ENCODE results near the gene GPR161. TPM values are rescaled to one million over a fixed set of nuclear protein-coding genes. Genes with fewer than 3 reads are reported as not detected.
A peak's percentile ranks its signal among the peaks of the same experiment; 100 is the strongest.

Gene GPR161
- total RNA-seq, 1 experiment from 2014 or later = 2.4 TPM

DNA sequence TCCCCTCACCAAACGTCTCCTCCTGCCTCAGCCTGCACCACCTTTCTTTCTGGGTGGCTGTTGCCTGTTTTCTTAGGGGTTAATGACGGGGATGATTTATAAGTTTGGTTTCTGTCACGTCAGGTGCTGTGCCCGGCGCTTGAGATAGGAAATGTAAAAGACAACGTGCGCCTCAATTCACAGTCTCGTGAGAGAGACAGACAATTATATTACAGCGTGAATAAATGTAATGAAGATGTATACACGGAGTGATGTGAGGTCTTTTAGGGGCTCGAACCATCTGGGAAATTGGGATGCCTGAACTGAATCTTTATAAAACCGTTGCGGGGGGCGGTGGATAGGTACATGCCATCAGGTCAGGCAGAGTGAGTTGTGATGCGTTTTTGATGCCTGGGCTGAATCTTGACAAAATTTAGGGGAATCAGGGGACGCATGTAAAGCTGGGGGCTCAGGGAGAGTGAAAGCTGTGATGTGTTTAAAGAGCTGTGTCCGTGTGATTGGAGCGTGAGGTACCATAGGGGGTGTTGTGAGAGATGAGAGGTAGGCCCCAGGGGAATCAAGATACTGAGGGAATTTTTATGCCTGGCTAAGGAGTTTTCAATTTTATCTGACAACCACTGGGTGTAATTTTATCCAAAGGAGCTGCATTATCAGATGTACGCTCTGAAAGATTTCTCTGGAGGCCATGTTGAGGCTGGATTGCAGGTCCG lies 42.9 kb upstream of the GPR161 start:
- POLR2A ChIA-PET = no interaction called here
- ATAC-seq = no peak
- CTCF ChIA-PET = interaction anchor here (0.6 kb wide), 1 partner anchor 66 kb away, joined by 5 read pairs; no protein-coding TSS in a partner anchor

DNA sequence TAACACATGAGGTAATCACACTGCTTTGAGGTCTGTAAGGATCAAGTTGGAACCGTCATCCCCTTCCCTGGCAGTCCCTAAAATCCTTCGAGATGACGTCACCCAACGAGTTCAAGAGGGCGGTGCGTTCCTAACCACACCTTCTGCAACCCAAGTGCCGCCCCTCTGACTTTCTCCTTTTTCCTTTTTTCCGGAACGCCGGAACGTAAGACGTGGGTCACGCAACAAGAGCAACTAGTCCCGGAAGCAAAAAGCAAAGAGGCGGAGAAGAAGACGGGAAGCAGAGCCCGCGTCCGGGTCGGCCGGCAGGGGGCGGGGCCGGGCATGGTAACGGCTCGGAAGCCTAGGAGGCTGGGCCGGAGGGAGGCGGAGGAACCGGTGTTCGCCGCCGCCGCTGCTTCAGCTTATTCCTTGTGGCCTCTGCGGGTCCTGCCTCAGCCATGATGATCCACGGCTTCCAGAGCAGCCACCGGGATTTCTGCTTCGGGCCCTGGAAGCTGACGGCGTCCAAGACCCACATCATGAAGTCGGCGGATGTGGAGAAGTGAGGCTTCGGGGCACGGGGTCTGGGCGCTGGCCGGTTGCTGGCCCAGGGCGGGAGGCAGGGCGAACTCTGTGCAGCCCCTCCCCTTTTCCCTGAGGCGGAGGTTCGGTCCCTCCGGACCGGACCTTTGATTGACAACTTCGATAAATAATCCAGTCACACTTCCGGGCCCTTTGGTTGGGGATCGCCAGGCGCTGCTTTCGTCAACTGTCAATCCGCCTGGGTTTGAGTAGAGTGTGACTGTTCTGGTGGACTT lies 42.1 kb upstream of the GPR161 start, which contains the start of gene TIPRL:
TSS of gene TIPRL (plus strand) at position 325 of the 800 bp plus-strand sequence. CDS start at position 441, 116 bp downstream.
- Histone ChIP-seq H3K27me3 (ENCODE audit: control insufficient read depth, insufficient read depth, low read length) (no peaks in the 10 kb centered on the region), H3K27ac (ENCODE audit: low read length) (peak within 1 kb of the TSS; percentile 97), H3K36me3 (ENCODE audit: control insufficient read depth, insufficient read depth, low read length) (peaks cover 6% of the 10 kb centered on the region; the same call in 1 of the 2 replicates), H3K4me3 (ENCODE audit: low read depth in 2 of 2, low read length in 2 of 2) (peak within 1 kb of the TSS; percentile 92 to 100), H3K9me3 (ENCODE audit: control insufficient read depth, insufficient read depth, low read depth, low read length) (no peaks in the 10 kb centered on the region), H3K4me1 (ENCODE audit: control insufficient read depth, insufficient read depth, low read length) (peaks cover 9% of the 10 kb centered on the region)
- POLR2A ChIA-PET = no interaction called here
- TF ChIP-seq, protein P1, sequence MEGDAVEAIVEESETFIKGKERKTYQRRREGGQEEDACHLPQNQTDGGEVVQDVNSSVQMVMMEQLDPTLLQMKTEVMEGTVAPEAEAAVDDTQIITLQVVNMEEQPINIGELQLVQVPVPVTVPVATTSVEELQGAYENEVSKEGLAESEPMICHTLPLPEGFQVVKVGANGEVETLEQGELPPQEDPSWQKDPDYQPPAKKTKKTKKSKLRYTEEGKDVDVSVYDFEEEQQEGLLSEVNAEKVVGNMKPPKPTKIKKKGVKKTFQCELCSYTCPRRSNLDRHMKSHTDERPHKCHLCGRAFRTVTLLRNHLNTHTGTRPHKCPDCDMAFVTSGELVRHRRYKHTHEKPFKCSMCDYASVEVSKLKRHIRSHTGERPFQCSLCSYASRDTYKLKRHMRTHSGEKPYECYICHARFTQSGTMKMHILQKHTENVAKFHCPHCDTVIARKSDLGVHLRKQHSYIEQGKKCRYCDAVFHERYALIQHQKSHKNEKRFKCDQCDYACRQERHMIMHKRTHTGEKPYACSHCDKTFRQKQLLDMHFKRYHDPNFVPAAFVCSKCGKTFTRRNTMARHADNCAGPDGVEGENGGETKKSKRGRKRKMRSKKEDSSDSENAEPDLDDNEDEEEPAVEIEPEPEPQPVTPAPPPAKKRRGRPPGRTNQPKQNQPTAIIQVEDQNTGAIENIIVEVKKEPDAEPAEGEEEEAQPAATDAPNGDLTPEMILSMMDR (IDR thresholded peaks at IDR 0.05) = no peak; the same call in 1 of the 2 replicates
- TF ChIP-seq SIN3A (IDR thresholded peaks at IDR 0.05; ENCODE audit: borderline replicate concordance, insufficient read depth, low read depth, low read length) (peak; percentile 93; the same call in 1 of the 2 replicates), POLR2AphosphoS5 (IDR thresholded peaks at IDR 0.05; ENCODE audit: low read depth, low read length) (peak; percentile 71)
- in situ Hi-C loops (cut with HindIII; ENCODE audit: low pct_unique_long_range_greater_than_20kb, low sequenced_read_pairs) = no loop called here
- CTCF ChIA-PET = no interaction called here
- peak; percentile 94 for DNase-seq (ENCODE audit: low read depth, low spot score)
- BruUV-seq (replicated peaks) = no TSS peak
- intact Hi-C loops (cut with micrococcal nuclease; ENCODE audit: unreplicated experiment) = no loop called here
- ATAC-seq = peak; percentile 98

More for the DNA sequence above, 42.9 kb upstream of the GPR161 start:
- intact Hi-C loops (cut with micrococcal nuclease; ENCODE audit: unreplicated experiment) = no loop called here
- DNase-seq (ENCODE audit: low read depth, low spot score) = no peak
- TF ChIP-seq SIN3A (IDR thresholded peaks at IDR 0.05; ENCODE audit: borderline replicate concordance, insufficient read depth, low read depth, low read length) (no peak), POLR2AphosphoS5 (IDR thresholded peaks at IDR 0.05; ENCODE audit: low read depth, low read length) (no peak)
- TF ChIP-seq, protein P1 (IDR thresholded peaks at IDR 0.05) = no peak
- TF ChIP-seq, protein P2, sequence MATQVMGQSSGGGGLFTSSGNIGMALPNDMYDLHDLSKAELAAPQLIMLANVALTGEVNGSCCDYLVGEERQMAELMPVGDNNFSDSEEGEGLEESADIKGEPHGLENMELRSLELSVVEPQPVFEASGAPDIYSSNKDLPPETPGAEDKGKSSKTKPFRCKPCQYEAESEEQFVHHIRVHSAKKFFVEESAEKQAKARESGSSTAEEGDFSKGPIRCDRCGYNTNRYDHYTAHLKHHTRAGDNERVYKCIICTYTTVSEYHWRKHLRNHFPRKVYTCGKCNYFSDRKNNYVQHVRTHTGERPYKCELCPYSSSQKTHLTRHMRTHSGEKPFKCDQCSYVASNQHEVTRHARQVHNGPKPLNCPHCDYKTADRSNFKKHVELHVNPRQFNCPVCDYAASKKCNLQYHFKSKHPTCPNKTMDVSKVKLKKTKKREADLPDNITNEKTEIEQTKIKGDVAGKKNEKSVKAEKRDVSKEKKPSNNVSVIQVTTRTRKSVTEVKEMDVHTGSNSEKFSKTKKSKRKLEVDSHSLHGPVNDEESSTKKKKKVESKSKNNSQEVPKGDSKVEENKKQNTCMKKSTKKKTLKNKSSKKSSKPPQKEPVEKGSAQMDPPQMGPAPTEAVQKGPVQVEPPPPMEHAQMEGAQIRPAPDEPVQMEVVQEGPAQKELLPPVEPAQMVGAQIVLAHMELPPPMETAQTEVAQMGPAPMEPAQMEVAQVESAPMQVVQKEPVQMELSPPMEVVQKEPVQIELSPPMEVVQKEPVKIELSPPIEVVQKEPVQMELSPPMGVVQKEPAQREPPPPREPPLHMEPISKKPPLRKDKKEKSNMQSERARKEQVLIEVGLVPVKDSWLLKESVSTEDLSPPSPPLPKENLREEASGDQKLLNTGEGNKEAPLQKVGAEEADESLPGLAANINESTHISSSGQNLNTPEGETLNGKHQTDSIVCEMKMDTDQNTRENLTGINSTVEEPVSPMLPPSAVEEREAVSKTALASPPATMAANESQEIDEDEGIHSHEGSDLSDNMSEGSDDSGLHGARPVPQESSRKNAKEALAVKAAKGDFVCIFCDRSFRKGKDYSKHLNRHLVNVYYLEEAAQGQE (IDR thresholded peaks at IDR 0.05; ENCODE audit: insufficient read depth in 1 of 2, low read depth in 2 of 2, low read length in 1 of 2) = no peak
- Histone ChIP-seq H3K9me3 (ENCODE audit: control insufficient read depth, insufficient read depth, low read depth, low read length) (no peaks in the 10 kb centered on the region), H3K27me3 (ENCODE audit: control insufficient read depth, insufficient read depth, low read length) (no peaks in the 10 kb centered on the region), H3K36me3 (ENCODE audit: control insufficient read depth, insufficient read depth, low read length) (peaks cover 6% of the 10 kb centered on the region), H3K27ac (ENCODE audit: low read length) (peak overlapping the region; percentile 97), H3K4me3 (ENCODE audit: low read depth in 2 of 2, low read length in 2 of 2) (peak overlapping the region; percentile 92 to 100), H3K4me1 (ENCODE audit: control insufficient read depth, insufficient read depth, low read length) (peaks cover 9% of the 10 kb centered on the region)
- in situ Hi-C loops (cut with HindIII; ENCODE audit: low pct_unique_long_range_greater_than_20kb, low sequenced_read_pairs) = no loop called here
- no TSS peak for BruUV-seq (replicated peaks)
